Activated CD4-positive, alpha-beta T cell treated with anti-CD3 and anti-CD28 coated beads for 24 hours (primary cell): ENCODE data around the gene MYO3B.
"Not testable (repeated sequence)": the region's sequence is repeated elsewhere in the genome, so short reads cannot be mapped to it uniquely, and the experiment has no call there.

ENCODE experiments used
- DNase-seq, 2 donors: peaks; one replicate each; pipeline ENCODE4 v3.0.0-alpha.2; 2020; ENCODE audit warnings: low read depth in 2 of 2

The MYO3B gene

DNA sequence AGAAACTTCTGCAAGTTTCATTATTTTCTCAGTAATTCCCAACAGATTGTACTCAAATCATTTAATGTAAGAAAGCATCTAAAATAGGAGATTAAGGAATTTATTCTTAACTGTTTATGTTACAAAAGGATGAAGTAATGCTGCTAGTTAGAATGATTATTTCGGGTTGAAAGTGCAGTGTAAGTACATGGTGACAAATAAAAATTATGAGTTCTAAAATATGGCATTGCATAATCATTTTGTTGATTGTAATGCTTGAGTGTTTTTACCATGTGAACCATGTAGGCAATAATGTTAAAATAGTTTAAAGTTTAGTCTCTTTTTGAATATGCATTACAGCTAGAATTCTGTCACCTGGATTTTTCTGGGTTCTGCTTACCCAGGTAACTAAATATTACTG is 388.2 kb downstream of the MYO3B start:
- no peak for DNase-seq

DNA sequence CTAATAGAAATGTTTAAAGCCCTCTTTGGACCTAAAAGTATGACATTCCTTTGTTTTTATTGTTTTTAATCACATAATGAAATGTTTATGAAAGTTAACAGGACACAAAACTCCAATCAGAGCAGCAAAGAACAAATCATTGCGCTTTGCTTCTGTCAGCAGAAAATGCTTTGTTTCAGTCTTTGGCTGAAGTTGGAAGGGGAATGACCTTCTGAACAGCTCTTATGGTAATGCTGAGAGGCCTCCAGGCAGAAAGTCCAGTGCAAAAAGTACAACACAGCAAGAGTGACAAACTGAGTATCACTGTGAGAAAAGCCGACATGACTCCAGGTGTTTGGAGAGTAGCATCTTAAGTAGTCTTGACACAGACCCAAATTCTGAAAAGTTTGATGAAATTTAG is 389.5 kb downstream of the MYO3B start:
- no peak for DNase-seq

DNA sequence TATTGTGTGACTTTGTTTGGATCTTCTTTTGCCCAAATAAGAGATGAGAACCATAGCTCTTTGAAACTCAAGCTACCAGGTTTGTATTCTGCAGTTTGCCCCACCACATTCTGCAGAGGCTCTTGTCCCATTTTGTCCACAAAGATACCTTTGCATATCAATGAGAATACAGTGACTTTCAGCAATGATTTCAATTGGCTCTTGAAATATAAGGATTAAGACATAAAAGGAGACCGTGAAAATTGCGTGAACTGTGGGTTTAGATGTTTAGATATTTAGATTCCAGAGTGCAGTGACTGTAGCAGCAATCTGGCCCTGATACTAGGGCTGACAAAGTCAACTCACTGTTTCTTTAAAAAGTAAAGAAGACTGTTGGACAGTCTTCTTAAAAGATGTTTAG is 390.6 kb downstream of the MYO3B start:
- DNase-seq = no peak

DNA sequence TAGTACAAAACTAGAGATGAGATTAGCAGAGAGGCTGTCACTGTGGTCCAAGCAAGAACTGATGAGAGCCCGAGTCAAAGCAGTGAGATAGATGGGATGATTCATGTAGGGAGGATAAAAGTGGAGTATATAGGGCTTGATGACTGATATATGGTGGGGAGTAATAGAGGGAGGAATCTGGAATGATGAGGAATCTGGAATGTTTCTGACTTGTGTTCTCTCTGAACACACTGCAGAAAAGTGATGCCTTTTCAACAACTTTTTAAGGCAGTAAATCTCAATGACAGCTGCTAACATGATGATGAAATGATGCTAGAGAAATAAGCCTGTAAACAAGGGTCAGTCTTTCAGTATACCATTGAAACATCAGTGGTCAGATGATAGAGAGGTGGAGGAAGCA is 393.7 kb downstream of the MYO3B start:
- DNase-seq = no peak

DNA sequence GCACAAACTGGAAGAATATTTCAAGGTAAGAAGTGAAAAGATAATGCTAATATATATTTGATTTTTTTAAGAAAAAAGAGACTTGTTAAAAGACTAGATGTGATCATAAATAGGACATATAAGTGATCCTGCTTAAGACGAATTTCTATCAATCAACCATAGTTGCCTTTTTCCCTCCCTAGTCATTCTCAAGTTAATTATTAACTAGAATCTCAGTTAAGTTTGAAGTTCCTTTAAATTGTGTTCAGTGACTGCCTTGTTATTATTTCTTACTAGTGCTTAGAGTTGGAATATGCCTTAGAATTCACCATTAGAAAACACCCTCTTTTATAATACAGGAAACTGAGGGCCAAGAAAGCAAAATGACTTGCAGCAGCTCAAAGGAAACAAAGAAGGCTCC is 395.7 kb downstream of the MYO3B start:
- no peak for DNase-seq

DNA sequence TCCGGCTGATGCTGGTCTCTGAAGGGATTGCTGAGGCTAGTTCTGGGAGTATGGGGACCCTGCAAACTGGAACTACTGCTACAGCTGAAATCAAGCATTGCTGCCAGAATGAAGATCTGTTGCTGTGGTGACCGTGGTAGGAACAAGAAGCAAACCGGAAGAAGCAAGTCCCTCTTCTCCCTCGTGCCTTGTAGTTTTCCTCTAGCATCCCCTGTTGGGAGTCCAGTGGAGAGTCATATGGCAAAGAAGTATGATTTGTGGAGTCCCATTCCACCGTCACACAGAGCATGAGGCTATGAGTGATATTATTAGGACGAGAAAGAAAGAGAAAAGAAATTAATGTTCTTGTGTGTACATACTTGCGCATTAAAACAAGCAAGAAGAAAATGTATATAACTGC is 398.3 kb downstream of the MYO3B start:
- no peak for DNase-seq

DNA sequence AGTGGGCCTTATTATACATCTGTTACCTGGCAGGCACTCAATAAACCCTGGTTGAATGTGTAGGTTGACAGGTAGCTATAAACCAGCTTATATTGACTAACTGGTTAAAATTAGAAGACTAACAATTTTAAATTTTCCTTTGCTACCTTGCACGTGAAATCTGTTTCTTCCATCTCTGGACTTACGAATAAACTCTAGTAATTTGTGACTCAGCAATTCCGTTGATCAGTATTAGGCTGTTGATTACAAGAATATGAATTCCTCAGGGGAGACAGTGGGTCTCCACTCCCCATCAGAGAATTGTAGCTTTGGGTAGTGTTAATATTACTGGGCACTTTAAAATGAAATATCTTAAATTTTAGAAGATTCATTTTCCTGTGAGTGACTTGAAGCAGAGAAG is 399.4 kb downstream of the MYO3B start:
- no peak for DNase-seq

DNA sequence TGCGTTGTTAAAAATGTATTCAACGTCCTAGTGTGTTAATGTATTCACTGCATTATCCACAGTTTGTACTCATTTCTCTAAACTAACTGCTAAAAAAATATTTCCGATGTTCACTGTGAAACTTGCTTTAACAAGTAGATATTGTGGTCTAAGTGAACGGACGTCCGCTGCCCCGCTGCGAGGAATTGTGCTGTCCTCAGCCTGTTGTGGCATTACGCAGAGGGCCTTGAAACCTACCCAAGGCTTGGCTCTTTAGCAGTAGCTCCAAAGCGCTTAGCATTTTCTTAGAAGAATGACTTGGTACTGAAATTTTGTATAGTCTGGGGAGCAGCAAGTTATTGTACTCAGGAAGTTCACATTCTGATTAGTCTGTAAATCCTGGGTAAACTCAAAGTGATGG is 400.7 kb downstream of the MYO3B start:
- DNase-seq = no peak

DNA sequence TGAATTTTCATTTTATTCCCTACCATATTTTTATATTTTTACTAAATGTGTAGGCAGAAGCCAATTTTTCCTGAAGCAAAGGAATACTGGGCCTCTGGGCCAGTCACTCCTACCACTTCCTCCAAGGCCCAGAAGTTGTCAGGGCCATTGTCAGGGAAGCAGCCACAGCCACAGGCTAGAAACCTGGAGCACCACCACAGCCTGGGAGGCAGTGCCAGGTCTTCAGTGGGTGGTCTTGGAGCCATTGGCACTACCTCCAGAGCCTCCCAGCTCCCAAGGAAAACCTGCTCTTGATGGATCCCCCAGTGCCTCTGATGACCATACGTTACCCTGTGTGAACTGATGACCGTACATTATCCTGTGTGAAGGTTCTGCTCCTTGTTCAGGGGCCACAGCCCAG is 401.6 kb downstream of the MYO3B start:
- DNase-seq = no peak

DNA sequence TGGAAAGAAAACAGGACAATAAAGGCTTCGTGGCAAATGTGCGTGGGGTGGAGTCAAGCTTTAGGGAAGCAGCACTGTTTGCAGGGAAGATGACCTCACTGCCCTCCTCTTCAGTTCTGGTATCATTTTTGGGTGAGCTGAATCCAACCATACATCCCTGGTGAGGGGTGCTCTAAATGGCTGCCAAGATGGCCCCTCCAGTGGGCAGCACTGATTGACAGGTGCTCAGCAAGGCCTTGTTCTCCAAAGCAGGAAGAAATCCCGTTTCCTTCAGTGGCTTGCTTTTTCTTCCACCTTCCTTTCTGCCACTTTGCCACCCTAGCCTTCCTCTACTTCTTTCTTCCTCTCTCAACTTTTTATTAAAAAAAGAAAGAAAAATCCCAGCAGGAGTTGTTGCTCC is 404.4 kb downstream of the MYO3B start:
- DNase-seq = no peak

DNA sequence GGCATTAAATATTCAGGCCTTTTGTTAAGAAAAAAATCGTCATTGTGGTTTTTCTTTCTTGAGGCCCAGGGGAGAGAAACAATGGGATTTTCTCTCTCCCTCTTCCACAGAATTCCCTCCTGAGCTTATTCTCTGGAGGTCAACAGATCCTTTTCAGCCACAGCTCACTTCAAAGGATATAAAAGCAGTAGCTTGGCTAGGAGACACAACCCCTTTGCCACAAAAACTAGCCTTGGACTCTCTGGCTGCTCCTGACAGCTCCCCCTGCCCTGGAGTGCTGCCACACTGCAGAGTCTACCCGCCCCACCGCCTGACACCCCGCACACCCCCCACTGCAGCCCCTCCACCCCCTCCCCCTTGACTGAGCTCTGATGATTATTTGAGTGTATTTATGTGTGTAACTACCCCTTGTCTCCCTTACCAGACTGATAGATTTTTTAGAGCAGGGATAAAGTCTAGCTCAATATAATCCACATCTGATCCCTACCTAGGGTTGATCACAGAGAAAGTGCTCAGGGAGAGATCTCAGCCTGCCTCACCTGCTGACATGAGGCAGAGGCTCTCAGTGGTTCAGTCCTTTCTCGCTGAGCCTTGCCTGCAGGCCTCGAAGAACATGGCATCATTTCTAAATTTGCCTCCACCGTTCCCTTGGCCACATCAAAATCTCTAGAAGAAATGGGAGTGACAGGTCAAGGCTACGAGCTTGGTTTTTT is 405.0 kb downstream of the MYO3B start:
- no peak for DNase-seq

DNA sequence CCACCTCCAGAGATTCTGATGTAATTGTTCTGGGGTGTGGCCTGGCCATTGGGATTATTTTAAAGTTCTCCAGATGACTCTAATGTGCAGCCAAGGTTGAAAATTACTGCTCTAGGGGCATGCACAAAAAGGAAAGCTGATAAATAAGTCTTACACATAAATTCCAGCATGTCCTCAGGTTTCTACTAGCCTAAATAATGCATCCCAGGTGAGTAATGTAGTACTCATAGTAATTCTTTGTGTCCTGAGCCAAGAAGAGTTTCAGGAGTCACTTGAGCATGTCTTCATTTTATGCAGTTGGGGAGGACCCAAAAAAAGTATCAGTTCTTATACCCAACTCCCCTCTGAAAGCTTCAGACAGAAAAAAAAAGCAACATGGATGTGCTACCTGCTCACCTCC is 407.1 kb downstream of the MYO3B start:
- no peak for DNase-seq

DNA sequence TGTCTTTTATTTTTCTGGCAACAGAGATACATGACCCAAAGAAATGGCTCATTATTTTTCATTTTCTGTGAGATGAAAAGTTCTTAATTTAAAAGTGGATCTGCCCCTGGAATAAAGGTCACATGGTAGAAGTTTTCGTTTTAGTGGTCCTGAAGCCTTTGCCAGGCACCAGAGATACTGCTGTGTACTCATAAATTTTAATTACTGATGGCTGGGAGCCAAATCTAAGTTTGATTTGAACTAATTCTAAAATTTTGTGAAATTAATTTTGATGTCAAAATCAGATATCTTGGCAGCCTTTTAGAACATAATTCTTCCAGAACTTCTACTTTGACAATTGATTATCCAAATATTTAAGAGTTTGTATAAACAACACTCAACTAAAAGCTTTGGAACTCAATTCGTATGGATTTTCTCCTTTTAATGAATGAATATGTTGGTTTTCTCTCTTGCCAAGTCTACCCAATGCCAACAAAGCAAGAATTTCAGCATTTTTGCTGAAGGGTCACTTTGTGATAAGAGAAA is 408.7 kb downstream of the MYO3B start:
- DNase-seq = no peak

DNA sequence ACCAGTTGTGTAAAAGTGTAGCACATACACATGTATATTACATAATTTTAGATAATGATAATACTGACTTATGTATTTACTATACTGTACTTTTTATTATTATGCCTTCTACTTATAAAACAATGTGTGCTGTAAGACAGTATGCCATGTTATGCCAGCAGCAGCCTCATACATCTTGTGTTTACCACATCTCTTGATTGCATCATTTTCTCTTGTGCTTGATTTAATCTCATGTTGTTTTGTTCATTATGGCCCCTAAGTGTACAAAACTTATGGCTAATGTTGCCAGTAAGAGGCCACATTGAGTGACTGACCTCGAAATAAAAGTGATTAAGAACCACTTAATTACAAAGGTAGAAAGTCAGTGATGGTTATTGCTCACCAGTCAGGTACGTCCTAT is 409.2 kb downstream of the MYO3B start:
- DNase-seq = no peak

DNA sequence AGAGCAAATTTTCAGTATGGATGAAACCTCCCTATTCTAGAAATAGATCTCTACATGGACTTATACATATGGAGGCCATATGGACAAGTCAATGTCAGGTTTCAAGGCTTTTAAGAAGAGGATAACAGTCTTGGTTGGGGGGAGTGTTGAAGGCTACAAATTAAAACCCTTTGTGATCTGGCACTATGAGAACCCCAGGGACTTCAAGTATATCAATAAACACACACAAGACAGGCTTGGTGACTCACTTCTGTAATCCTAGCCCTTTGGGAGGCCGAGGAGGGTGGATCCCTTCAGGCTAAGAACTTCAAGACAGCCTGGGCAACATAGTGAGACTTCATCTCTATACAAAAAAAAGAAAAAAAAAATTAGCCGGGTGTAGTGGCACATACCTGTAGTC is 410.0 kb downstream of the MYO3B start:
- no peak for DNase-seq

DNA sequence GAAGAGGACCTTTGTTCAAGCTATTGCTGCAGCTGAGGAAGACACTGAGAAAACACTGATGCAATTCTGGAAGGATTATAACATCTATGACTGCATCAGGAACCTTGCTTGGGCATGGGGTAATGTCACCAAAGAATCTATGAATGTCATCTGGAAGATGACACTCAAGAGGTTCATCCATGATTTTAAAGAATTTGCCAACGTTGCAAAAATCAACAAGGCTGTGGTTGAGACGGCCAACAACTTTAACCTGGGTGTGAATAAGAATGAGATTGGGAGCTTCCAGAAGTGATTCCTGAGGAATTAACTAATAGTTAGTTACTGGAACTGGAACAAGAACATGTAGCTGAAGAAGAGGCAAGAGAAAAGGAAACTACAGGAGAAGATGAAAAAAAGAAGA is 410.8 kb downstream of the MYO3B start:
- no peak for DNase-seq

DNA sequence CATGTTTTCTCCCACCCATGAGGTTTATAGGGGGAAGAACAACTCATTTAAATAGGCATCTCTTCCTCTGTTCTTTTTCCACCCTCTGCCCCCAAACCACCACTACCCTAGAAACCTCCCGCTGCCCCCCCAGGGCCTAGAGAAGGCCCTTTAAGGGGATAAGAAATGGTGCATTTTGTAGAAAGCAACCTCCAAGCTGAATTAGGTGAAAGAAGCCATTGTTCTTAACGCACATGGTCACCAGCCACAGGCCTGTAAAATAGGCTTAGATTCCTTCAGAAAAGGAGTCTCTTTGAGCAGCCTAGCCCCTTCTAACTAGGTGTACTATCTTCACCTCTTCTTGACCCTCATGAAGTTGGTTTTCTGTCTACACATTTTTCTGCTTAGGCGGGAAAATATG is 418.6 kb downstream of the MYO3B start:
- no peak for DNase-seq

DNA sequence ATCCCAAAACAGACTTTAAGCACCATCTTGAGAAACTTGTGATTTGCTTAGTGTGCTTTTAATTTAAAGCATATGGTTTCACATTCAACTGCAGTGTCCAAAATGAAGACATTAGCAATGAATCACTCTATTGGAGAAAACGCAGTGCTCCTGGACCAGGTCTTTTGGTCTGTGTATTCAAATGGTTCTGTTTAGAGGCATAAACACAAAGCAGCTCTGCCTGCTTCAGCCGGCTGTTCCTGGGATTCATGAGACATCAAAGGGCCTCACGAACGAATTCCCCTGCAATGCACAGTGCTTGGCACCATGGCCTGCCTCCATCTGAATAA is 420.1 kb downstream of the MYO3B start:
- DNase-seq = no peak

DNA sequence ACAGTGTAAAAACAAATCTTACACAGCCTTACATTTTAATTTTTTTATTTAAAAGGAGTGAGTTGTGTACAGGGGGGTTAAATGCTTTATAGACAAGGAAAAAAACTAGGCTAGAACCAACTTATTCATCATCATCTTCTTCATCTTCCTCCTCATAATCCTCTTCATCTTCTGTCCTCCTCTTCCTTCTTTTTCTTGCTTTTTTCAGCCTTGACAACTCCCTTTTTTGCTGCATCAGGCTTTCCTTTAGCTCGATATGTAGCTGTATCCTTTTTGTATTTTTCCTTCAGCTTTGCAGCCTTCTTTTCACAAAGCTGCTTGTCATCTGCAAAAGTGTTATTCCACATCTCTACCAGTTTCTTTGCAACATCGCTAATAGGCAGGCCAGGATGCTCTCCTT is 423.5 kb downstream of the MYO3B start:
- no peak for DNase-seq

DNA sequence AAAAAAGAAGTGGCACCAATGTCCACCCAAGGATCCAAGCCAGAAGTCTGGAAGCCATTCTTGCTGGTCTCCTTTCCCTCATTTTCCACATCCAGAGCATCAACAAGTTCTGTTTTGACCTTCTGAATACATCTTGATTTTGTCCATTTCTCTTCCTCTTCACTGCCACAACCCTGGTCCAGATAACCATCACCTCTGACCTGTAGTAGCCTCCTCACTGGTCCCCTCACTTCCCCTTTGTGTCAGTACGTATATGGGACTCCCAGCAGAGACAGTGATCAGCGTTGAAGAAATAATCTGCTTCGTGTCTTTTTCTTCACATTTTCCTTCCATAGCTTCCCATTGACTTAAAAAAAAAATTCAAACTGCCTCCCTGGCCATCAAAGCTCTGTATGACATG is 427.9 kb downstream of the MYO3B start:
- no peak for DNase-seq

DNA sequence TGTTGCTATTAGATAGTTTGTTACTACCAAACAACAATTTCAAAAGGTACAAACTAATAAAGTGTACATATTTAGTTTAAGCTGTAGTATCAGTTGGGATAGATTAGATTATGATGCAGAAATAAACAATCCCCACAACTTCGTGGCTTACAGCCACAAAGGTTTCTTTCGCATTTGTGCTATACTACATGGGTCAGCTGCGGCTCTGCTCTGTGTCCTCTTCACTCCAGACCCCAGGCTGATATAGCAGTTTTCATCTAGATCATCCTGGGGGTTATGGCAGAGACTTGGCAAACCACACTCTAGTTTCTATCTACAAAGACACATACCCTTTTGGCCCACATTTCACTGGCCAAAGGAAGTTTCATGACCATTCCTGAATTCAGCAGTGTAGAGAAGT is 429.2 kb downstream of the MYO3B start:
- no peak for DNase-seq

DNA sequence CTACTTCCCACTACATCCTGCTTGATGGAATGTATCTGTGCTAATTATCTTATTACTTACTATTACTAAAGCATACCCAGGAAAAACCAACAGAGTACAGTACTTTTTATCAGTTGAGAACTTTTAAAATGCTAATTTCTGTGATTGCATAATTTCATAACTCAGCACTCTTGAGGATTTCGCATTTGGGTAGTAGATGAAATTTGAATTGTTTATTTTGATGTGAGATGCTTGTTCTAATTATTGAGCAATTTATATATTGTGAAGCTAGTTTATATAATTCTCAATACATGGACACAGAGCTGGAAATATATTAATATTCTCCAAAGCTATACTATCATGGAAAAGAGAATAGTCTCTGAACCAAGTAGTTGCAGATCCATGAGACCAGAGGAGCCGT is 432.7 kb downstream of the MYO3B start:
- no peak for DNase-seq

DNA sequence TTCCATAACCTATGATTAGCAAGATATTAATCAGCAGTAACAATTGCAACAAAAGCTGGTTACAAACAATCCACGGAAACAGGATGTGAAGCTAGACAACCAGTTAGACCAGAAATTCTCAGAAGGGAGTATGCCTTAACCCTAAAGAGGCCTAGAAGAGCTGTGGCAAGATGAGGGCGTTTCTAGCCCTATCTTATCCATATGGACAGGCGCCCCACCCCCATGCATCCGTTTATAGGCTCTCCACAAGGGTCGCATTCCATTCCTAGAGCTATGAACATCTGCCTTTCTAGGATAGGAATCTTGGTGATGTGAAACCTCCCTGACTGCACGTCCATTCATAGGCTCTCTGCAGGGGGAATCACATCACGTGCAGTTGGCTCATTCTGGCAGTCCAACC is 441.0 kb downstream of the MYO3B start:
- not testable (repeated sequence) for DNase-seq

DNA sequence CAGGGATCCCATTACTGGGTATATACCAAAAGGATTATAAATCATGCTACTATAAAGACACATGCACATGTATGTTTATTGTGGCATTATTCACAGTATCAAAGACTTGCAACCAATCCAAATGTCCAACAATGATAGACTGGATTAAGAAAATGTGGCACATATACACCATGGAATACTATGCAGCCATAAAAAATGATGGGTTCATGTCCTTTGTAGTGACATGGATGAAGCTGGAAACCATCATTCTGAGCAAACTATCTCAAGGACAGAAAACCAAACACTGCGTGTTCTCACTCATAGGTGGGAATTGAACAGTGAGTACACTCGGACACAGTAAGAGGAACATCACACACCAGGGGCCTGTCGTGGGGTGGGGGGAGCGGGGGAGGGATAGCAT is 457.1 kb downstream of the MYO3B start:
- DNase-seq = not testable (repeated sequence)
